ENCODE data around the gene BICD1.
A peak's percentile ranks its signal among the peaks of the same experiment; 100 is the strongest.

The BICD1 gene

DNA sequence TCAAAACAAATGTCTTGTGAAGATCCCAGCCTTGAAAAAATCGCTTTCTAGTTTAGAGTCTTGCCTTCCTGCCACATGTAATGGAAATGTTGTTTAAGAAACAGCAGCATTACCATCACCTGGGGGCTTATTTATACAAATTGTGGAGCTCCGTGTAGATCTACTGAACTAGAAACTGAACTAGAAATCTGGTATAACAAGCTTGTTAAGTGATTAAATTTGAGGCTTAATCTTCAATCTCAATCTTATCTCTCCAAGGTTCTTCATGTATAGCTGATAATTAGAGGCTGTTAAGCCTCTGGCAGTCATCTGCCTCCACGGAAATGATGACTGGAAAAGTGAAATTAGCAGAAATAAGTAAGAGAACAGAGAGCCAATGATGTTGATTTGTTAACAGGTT is 200.7 kb downstream of the BICD1 start:
- Histone ChIP-seq H3K9me3 (ENCODE audit: control insufficient read depth, insufficient read depth, low read length) (no peaks in the 10 kb centered on the region), H3K4me2 (ENCODE audit: low read length) (no peak overlapping the region), H3K9me2 (replicated peaks; ENCODE audit: control insufficient read depth, low read length) (no peaks in the 10 kb centered on the region), H4K20me1 (ENCODE audit: control insufficient read depth, insufficient read depth, low read depth, low read length) (no peaks in the 10 kb centered on the region), H3K36me3 (ENCODE audit: control insufficient read depth, low read length) (peaks cover 45% of the 10 kb centered on the region), H3K4me1 (ENCODE audit: control insufficient read depth, low read length) (peaks cover 36% of the 10 kb centered on the region), H3K4me3 (ENCODE audit: low read length) (no peak overlapping the region), H3K27ac (ENCODE audit: low read depth, low read length) (no peak overlapping the region), H3F3A (ENCODE audit: control insufficient read depth, insufficient read depth) (peaks cover 24% of the 10 kb centered on the region), H3K79me2 (ENCODE audit: control insufficient read depth, low read length) (peaks cover 28% of the 10 kb centered on the region), H3K27me3 (ENCODE audit: control insufficient read depth, low read length) (no peaks in the 10 kb centered on the region)
- no peak for TF ChIP-seq EZH2phosphoT487 (IDR thresholded peaks at IDR 0.05; ENCODE audit: borderline replicate concordance, low read length)
- TF ChIP-seq, protein P1, sequence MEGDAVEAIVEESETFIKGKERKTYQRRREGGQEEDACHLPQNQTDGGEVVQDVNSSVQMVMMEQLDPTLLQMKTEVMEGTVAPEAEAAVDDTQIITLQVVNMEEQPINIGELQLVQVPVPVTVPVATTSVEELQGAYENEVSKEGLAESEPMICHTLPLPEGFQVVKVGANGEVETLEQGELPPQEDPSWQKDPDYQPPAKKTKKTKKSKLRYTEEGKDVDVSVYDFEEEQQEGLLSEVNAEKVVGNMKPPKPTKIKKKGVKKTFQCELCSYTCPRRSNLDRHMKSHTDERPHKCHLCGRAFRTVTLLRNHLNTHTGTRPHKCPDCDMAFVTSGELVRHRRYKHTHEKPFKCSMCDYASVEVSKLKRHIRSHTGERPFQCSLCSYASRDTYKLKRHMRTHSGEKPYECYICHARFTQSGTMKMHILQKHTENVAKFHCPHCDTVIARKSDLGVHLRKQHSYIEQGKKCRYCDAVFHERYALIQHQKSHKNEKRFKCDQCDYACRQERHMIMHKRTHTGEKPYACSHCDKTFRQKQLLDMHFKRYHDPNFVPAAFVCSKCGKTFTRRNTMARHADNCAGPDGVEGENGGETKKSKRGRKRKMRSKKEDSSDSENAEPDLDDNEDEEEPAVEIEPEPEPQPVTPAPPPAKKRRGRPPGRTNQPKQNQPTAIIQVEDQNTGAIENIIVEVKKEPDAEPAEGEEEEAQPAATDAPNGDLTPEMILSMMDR (IDR thresholded peaks at IDR 0.05; ENCODE audit: low read depth, low read length, poor library complexity, severe bottlenecking) = no peak

DNA sequence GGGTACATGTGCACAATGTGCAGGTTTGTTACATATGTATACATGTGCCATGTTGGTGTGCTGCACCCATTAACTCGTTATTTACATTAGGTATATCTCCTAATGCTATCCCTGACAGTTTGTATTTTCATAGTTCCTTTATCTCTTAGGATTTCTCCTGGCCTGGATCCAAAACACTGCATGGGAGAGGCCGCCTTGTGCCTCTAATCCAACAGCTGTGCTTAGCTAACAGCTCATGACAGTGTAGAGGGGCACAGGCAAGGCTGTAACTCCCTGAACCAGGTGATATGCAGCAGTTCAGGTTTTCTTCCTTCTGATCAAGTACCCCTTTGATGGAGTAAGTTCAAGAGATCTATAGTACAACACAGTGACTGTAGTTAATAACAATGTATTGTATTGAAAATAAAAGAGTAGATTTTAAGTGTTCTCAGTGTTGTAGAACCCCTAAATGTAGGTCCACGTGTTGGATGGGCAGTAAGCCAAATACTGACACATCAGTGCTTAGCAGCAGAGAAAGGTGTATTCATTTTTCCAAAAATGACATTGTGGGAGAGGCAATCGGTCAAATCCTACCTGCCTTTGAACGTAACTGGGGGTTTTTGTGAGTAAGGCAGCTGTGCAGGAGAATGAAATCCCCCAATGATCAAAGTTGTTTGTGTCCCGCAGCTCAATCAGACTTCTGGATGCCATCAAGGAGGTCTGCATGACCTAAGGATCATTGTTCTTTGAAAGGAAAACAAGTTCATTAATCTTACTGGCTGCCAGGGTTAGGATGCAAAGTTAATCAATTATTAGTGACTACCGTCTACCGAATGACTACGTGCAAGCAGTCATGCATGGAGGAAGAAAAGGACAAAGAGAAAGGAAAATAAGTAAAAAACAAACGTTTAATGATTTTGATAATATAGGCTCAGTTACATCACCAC is 203.4 kb downstream of the BICD1 start:
- H3K27ac ChIP-seq (ENCODE audit: low read depth, low read length) = no peak overlapping the region
- peaks cover 10% of the 10 kb centered on the region for H3K4me1 ChIP-seq (ENCODE audit: control insufficient read depth, low read length)
- TF ChIP-seq EZH2phosphoT487 (IDR thresholded peaks at IDR 0.05; ENCODE audit: borderline replicate concordance, low read length) = no peak
- TF ChIP-seq, protein P1 (IDR thresholded peaks at IDR 0.05; ENCODE audit: low read depth, low read length, poor library complexity, severe bottlenecking) = no peak
- H3K27me3 ChIP-seq (ENCODE audit: control insufficient read depth, low read length) = no peaks in the 10 kb centered on the region
- peaks cover 27% of the 10 kb centered on the region for H3K79me2 ChIP-seq (ENCODE audit: control insufficient read depth, low read length)
- H3K4me2 ChIP-seq (ENCODE audit: low read length) = no peak overlapping the region
- H3K9me2 ChIP-seq (replicated peaks; ENCODE audit: control insufficient read depth, low read length) = no peaks in the 10 kb centered on the region
- 0 out of 2 replicates have a peak, but pooled peaks cover 3% of the 10 kb centered on the region for H3F3A ChIP-seq (ENCODE audit: control insufficient read depth, insufficient read depth)
- no peaks in the 10 kb centered on the region for H4K20me1 ChIP-seq (ENCODE audit: control insufficient read depth, insufficient read depth, low read depth, low read length)
- no peaks in the 10 kb centered on the region for H3K9me3 ChIP-seq (ENCODE audit: control insufficient read depth, insufficient read depth, low read length)
- peaks cover 34% of the 10 kb centered on the region for H3K36me3 ChIP-seq (ENCODE audit: control insufficient read depth, low read length)
- no peak overlapping the region for H3K4me3 ChIP-seq (ENCODE audit: low read length)

DNA sequence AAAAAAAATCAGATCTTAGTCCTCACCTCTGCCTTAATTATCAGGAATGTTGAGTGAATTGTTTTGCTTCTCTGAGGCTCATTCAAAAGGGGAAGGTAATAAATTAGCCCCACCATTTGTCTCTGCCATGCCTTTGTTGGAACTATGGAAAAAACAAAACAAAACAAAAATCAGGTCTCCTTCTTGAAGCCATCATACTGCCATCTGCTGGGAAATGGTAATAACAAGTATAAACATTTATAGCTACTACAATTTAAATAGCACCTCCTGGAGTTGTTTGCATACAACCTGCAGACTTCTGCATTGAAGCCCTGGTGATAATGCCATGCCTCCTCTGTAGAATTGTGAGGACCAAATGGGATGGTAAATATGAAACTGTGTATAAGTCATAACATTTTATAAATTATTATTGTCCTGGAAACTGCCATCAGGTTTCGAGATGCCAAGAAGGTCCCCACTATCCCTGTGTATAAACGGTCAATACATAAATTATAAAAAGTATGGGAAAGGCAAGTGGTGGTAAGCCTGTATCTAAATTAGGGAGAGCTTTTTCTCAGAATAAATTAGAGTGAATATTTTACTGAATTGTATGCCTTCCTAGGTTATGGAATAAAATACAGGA is 205.5 kb downstream of the BICD1 start:
- H3K27me3 ChIP-seq (ENCODE audit: control insufficient read depth, low read length) = no peaks in the 10 kb centered on the region
- no peaks in the 10 kb centered on the region for H3K9me2 ChIP-seq (replicated peaks; ENCODE audit: control insufficient read depth, low read length)
- 0 out of 2 replicates have a peak overlapping the region, but pooled peaks have one; percentile 11 for H3K4me2 ChIP-seq (ENCODE audit: low read length)
- no peak for TF ChIP-seq EZH2phosphoT487 (IDR thresholded peaks at IDR 0.05; ENCODE audit: borderline replicate concordance, low read length)
- TF ChIP-seq, protein P1 (IDR thresholded peaks at IDR 0.05; ENCODE audit: low read depth, low read length, poor library complexity, severe bottlenecking) = peak; percentile 63
- no peaks in the 10 kb centered on the region for H3K9me3 ChIP-seq (ENCODE audit: control insufficient read depth, insufficient read depth, low read length)
- H3K27ac ChIP-seq (ENCODE audit: low read depth, low read length) = no peak overlapping the region
- H3K4me1 ChIP-seq (ENCODE audit: control insufficient read depth, low read length) = peaks cover 9% of the 10 kb centered on the region
- no peak overlapping the region for H3K4me3 ChIP-seq (ENCODE audit: low read length)
- 0 out of 2 replicates have a peak, but pooled peaks cover 3% of the 10 kb centered on the region for H3F3A ChIP-seq (ENCODE audit: control insufficient read depth, insufficient read depth)
- no peaks in the 10 kb centered on the region for H4K20me1 ChIP-seq (ENCODE audit: control insufficient read depth, insufficient read depth, low read depth, low read length)
- H3K79me2 ChIP-seq (ENCODE audit: control insufficient read depth, low read length) = peaks cover 21% of the 10 kb centered on the region
- H3K36me3 ChIP-seq (ENCODE audit: control insufficient read depth, low read length) = peaks cover 20% of the 10 kb centered on the region

Measured in DOHH2 (cell line).